GM12864 (cell line): ENCODE measurements around the gene PACS2.
A peak's percentile ranks its signal among the peaks of the same experiment; 100 is the strongest.

Experiments used
- DNase-seq: peaks from one replicate; pipeline ENCODE4 v3.0.0-alpha.2; 2011; ENCODE audit warnings: low read depth
- H3K4me3 ChIP-seq: 2 replicates; pipeline ENCODE4 v1.5.1; 2011; ENCODE audit warnings: mild to moderate bottlenecking, low read depth, low read length, control low read depth
- CTCF ChIP-seq: IDR thresholded peaks from 2 replicates; pipeline ENCODE4 v1.5.1; 2011; ENCODE audit warnings: low read depth, mild to moderate bottlenecking, moderate library complexity, low read length, control low read depth, inconsistent platforms; ENCODE audit errors: missing control alignments

The PACS2 gene

GRCh38 chr14:105395538-105395854 is 80.9 kb downstream of the PACS2 start:
- no peak for DNase-seq

DNA sequence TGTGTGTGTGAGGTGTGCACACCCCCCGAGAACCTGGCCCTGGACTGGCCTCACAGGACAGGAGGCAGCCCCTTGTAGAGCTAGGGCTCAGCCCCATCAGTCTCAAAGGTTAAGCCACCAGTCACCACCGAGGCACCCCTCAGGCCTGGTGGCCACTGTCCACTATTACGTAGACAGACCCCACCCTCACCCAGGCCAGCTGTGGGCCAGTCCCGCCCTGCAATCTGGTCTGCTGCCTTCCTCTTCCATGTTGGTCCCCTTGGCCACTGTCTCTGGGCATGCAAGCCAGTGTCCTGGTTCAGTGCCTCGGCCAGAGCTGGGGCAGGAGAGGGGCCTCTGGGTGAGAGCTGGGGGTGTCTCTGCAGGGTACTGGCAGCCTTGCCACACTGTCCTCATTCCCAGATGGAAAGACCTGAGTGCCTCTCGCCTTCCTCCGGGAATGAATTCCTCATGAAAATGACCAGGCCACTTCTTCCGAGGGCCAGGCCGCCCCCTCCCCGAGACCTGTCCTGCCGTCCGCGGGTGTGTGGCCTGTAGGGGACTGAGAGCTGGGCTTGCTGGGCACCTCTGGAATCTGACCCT is 82.9 kb downstream of the PACS2 start:
- H3K4me3 ChIP-seq = peak overlapping the region; percentile 10; the same call in 1 of the 2 replicates
- TF ChIP-seq CTCF = no peak
- no peak for DNase-seq

More at GRCh38 chr14:105395538-105395854, 80.9 kb downstream of the PACS2 start:
- TF ChIP-seq CTCF = no peak
- no peak overlapping the region for H3K4me3 ChIP-seq

DNA sequence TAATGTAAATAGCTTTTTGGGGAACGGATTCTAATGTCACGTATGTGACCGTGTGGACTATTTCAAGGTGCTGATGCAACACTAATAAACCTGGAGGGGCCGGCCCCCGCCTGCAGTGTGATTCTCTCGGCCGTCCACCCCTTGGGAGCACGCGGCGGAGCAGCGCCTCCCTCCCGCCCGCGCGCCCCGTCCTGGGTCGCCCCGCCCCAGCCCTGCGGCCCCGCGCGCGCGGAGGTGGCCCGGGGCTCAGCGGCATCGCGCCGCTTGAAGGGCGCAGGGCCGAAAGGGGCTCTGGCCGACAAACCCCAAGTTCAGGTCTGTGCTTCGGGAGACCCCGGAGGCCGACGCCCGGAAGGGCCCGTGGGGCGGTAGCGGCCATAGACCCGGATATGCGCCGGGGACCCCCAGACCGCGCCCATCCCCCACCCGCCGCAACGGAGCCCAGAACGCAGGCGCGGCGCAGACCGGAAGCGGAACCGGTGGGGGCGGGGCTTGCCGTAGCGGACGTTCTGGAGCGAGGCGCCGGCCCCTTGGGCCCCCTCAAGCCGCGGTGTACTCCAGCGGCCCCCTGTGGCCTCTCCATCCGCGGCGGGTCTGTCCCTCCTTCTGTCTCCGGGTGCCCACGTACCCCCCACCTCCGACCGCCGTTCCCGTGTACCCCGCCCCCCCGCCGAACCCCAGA is 83.6 kb downstream of the PACS2 start, which contains the start of gene TEX22:
Gene TEX22 (plus strand): TSS at position 495 of the 682 bp plus-strand sequence. CDS start 803 bp downstream, outside the sequence.
- DNase-seq = peak; percentile 48
- peak; percentile 17 for TF ChIP-seq CTCF
- peak within 1 kb of the TSS; percentile 96 for H3K4me3 ChIP-seq

- peak overlapping the region; percentile 96 for H3K4me3 ChIP-seq
- no peak for TF ChIP-seq CTCF
- DNase-seq = no peak
These were observed 84.3 kb downstream of the PACS2 start for GRCh38 chr14:105398726-105399465.

DNA sequence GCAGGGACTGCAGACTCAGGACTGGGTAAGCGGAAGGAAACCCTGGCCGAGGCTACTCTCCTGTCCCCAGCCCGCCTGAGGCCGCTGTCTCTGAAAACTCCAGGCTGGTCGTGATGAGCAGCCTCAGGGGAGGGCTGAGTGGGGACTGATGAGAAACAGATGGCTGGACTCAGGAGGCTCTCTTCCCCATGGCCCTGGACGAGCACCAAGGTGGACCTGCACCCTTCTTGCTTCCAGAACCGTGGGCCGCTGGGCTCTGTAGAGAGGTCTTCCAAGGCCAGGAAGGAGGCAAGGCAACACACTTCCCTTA is 84.9 kb downstream of the PACS2 start:
- TF ChIP-seq CTCF = no peak
- peak overlapping the region; percentile 96 for H3K4me3 ChIP-seq
- DNase-seq = no peak

GRCh38 chr14:105400016-105400415 is 85.5 kb downstream of the PACS2 start:
- DNase-seq = no peak
- no peak overlapping the region for H3K4me3 ChIP-seq
- no peak for TF ChIP-seq CTCF
